ENCODE measurements around the gene MN1. TPM values are rescaled to one million over a fixed set of nuclear protein-coding genes. Genes with fewer than 3 reads are reported as not detected.
A peak's percentile ranks its signal among the peaks of the same experiment; 100 is the strongest.

The MN1 gene
- total and polyA plus RNA-seq, 2 donors = 5.1 to 9.1 TPM

- no peak for DNase-seq (ENCODE audit: extremely low spot score)
- H3K4me1 ChIP-seq (ENCODE audit: insufficient read depth) = peaks cover 2% of the 10 kb centered on the region
- 48% methylated on average over 62 of the region's 62 CpGs for WGBS
- no peaks in the 10 kb centered on the region for H3K36me3 ChIP-seq (ENCODE audit: insufficient read depth)
- H3K4me3 ChIP-seq (ENCODE audit: low read depth, low read length) = peak overlapping the region; percentile 90
- no peak overlapping the region for H3K27ac ChIP-seq (ENCODE audit: low read depth)
Observed at GRCh38 chr22:27799015-27799826, 2.3 kb downstream of the MN1 start.

GRCh38 chr22:27798511-27799014 is 3.0 kb downstream of the MN1 start:
- no peak for DNase-seq (ENCODE audit: extremely low spot score)

GRCh38 chr22:27797520-27798391 is 3.8 kb downstream of the MN1 start:
- no peak for DNase-seq (ENCODE audit: extremely low spot score)
- no peaks in the 10 kb centered on the region for H3K36me3 ChIP-seq (ENCODE audit: insufficient read depth)
- peaks cover 2% of the 10 kb centered on the region for H3K4me1 ChIP-seq (ENCODE audit: insufficient read depth)
- 67% methylated on average over 86 of the region's 86 CpGs for WGBS
- H3K27ac ChIP-seq (ENCODE audit: low read depth) = no peak overlapping the region
- H3K4me3 ChIP-seq (ENCODE audit: low read depth, low read length) = no peak overlapping the region

More at GRCh38 chr22:27798511-27799014, 3.0 kb downstream of the MN1 start:
- Histone ChIP-seq H3K4me1 (ENCODE audit: insufficient read depth) (peaks cover 2% of the 10 kb centered on the region), H3K27ac (ENCODE audit: low read depth) (no peak overlapping the region), H3K36me3 (ENCODE audit: insufficient read depth) (no peaks in the 10 kb centered on the region), H3K4me3 (ENCODE audit: low read depth, low read length) (no peak overlapping the region)
- WGBS = 59% methylated on average over 44 of the region's 44 CpGs

- 78% methylated on average over 55 of the region's 55 CpGs for WGBS
- Histone ChIP-seq H3K4me1 (ENCODE audit: insufficient read depth) (no peaks in the 10 kb centered on the region), H3K27ac (ENCODE audit: low read depth) (no peak overlapping the region), H3K36me3 (ENCODE audit: insufficient read depth) (no peaks in the 10 kb centered on the region), H3K4me3 (ENCODE audit: low read depth, low read length) (no peak overlapping the region)
- DNase-seq (ENCODE audit: extremely low spot score) = no peak
Observed at GRCh38 chr22:27796829-27797519, 4.6 kb downstream of the MN1 start.

- WGBS = 71% methylated on average over 15 of the region's 15 CpGs
Observed at GRCh38 chr22:27795696-27796517, 5.6 kb downstream of the MN1 start.

GRCh38 chr22:27795053-27795452 is 6.5 kb downstream of the MN1 start:
- Histone ChIP-seq H3K4me1 (ENCODE audit: insufficient read depth) (no peaks in the 10 kb centered on the region), H3K4me3 (ENCODE audit: low read depth, low read length) (no peak overlapping the region), H3K36me3 (ENCODE audit: insufficient read depth) (no peaks in the 10 kb centered on the region), H3K27ac (ENCODE audit: low read depth) (no peak overlapping the region)
- WGBS = 82% methylated on average over 14 of the region's 14 CpGs
- no peak for DNase-seq (ENCODE audit: extremely low spot score)

More at GRCh38 chr22:27795696-27796517, 5.6 kb downstream of the MN1 start:
- H3K4me1 ChIP-seq (ENCODE audit: insufficient read depth) = no peaks in the 10 kb centered on the region
- no peak overlapping the region for H3K27ac ChIP-seq (ENCODE audit: low read depth)
- no peak for DNase-seq (ENCODE audit: extremely low spot score)
- no peak overlapping the region for H3K4me3 ChIP-seq (ENCODE audit: low read depth, low read length)
- H3K36me3 ChIP-seq (ENCODE audit: insufficient read depth) = no peaks in the 10 kb centered on the region

- H3K4me3 ChIP-seq (ENCODE audit: low read depth, low read length) = no peak overlapping the region
- no peaks in the 10 kb centered on the region for H3K4me1 ChIP-seq (ENCODE audit: insufficient read depth)
- H3K36me3 ChIP-seq (ENCODE audit: insufficient read depth) = no peaks in the 10 kb centered on the region
- no peak for DNase-seq (ENCODE audit: extremely low spot score)
- H3K27ac ChIP-seq (ENCODE audit: low read depth) = no peak overlapping the region
- WGBS = 70% methylated on average over 5 of the region's 5 CpGs
Observed at GRCh38 chr22:27794226-27794625, 7.3 kb downstream of the MN1 start.

GRCh38 chr22:27793576-27793975 is 8.0 kb downstream of the MN1 start:
- Histone ChIP-seq H3K4me3 (ENCODE audit: low read depth, low read length) (no peak overlapping the region), H3K4me1 (ENCODE audit: insufficient read depth) (no peaks in the 10 kb centered on the region), H3K36me3 (ENCODE audit: insufficient read depth) (no peaks in the 10 kb centered on the region), H3K27ac (ENCODE audit: low read depth) (no peak overlapping the region)
- 88% methylated on average over 12 of the region's 12 CpGs for WGBS
- no peak for DNase-seq (ENCODE audit: extremely low spot score)

- Histone ChIP-seq H3K36me3 (ENCODE audit: insufficient read depth) (no peaks in the 10 kb centered on the region), H3K4me1 (ENCODE audit: insufficient read depth) (no peaks in the 10 kb centered on the region), H3K27ac (ENCODE audit: low read depth) (no peak overlapping the region), H3K4me3 (ENCODE audit: low read depth, low read length) (no peak overlapping the region)
- WGBS = 72% methylated on average over 8 of the region's 8 CpGs
- DNase-seq (ENCODE audit: extremely low spot score) = no peak
Observed at GRCh38 chr22:27792452-27793161, 8.9 kb downstream of the MN1 start.

GRCh38 chr22:27791859-27792241 is 9.7 kb downstream of the MN1 start:
- H3K4me3 ChIP-seq (ENCODE audit: low read depth, low read length) = no peak overlapping the region
- H3K4me1 ChIP-seq (ENCODE audit: insufficient read depth) = no peaks in the 10 kb centered on the region
- no peaks in the 10 kb centered on the region for H3K36me3 ChIP-seq (ENCODE audit: insufficient read depth)
- 77% methylated on average over 3 of the region's 3 CpGs for WGBS
- H3K27ac ChIP-seq (ENCODE audit: low read depth) = no peak overlapping the region
- no peak for DNase-seq (ENCODE audit: extremely low spot score)

- WGBS = 72% methylated on average over 17 of the region's 17 CpGs
- no peaks in the 10 kb centered on the region for H3K36me3 ChIP-seq (ENCODE audit: insufficient read depth)
- no peaks in the 10 kb centered on the region for H3K4me1 ChIP-seq (ENCODE audit: insufficient read depth)
- no peak overlapping the region for H3K27ac ChIP-seq (ENCODE audit: low read depth)
- no peak for DNase-seq (ENCODE audit: extremely low spot score)
- H3K4me3 ChIP-seq (ENCODE audit: low read depth, low read length) = no peak overlapping the region
Observed at GRCh38 chr22:27791159-27791858, 10.2 kb downstream of the MN1 start.
